K562 (cell line): ENCODE measurements around the gene TTC33. TPM values are rescaled to one million over a fixed set of nuclear protein-coding genes. Genes with fewer than 3 reads are reported as not detected.

Experiments
- ATAC-seq: fragments of 200-7000 bp; cut with Tn5 transposase; 3 replicates; pipeline ENCODE4 v1.9.1; 2020; ENCODE audit warnings: moderate library complexity
- BruUV-seq: library from RNA; stranded (reverse); fragments of 400-500 nt; replicated peaks from 2 replicates; lab custom pipeline; 2021; lab: Mats Ljungman, UMichigan
- CTCF ChIA-PET: fragments of 300-600 bp; formaldehyde crosslinking; extraction: SDS; loops from one replicate; lab custom pipeline; 2021; ENCODE audit warnings: low intra/inter-chr PET ratio; lab: Yijun Ruan, JAX
- POLR2A ChIA-PET: fragments of 300-600, 350-650 bp; sonication (Branson Sonifier 250); formaldehyde crosslinking; extraction: SDS; loops from one replicate; lab custom pipeline; 2021; ENCODE audit warnings: antibody characterized with exemption, inconsistent platforms; lab: Yijun Ruan, JAX
- DNase-seq, 4 experiments: peaks; one replicate each; pipeline versions ENCODE4 v3.0.0 to v3.0.0-alpha.2; 2011 to 2018; ENCODE audit warnings: low spot score in 3 of 4, mixed read lengths in 3 of 4; ENCODE audit errors: extremely low read depth in 1 of 4
- FAIRE-seq: peaks from 2 replicates; lab custom pipeline; 2011; peaks lifted over from hg19 to GRCh38; lab: Jason Lieb, UNC
- H2AFZ ChIP-seq: 2 replicates; pipeline ENCODE4 v1.6.0; 2011; ENCODE audit warnings: low read depth, low read length, control low read depth, inconsistent platforms
- H3K27ac ChIP-seq: fragments of 200-600 bp; 3 replicates; pipeline ENCODE4 v1.8.0; 2011; ENCODE audit warnings: low read depth, mild to moderate bottlenecking, control low read depth, inconsistent platforms, low read length, moderate library complexity, mixed read lengths; ENCODE audit errors: extremely low read depth
- H3K27me3 ChIP-seq, 2 experiments: fragments of 300-600 bp in 1 of 2; 2 replicates in 1 of 2; 3 replicates in 1 of 2; pipeline versions ENCODE4 v1.6.0 to v1.8.0; 2011; ENCODE audit warnings: inconsistent platforms in 2 of 2, low read length in 2 of 2, mild to moderate bottlenecking in 1 of 2, mixed read lengths in 1 of 2, moderate library complexity in 1 of 2; ENCODE audit not compliant: control insufficient read depth in 2 of 2, insufficient read depth in 2 of 2
- H3K36me3 ChIP-seq: fragments of 300-600 bp; 3 replicates; pipeline ENCODE4 v1.8.0; 2011; ENCODE audit warnings: mild to moderate bottlenecking, low read length, inconsistent platforms; ENCODE audit not compliant: control insufficient read depth, insufficient read depth
- H3K4me1 ChIP-seq, 2 experiments: fragments of 200-600 bp in 1 of 2; replicated peaks in 1 of 2; 2 replicates in 1 of 2; 3 replicates in 1 of 2; pipeline versions ENCODE4 v1.5.1 to v1.8.0; 2011; ENCODE audit warnings: inconsistent platforms in 2 of 2, low read length in 2 of 2, mild to moderate bottlenecking in 1 of 2, mixed read lengths in 1 of 2, moderate library complexity in 1 of 2; ENCODE audit not compliant: control insufficient read depth in 2 of 2, insufficient read depth in 2 of 2
- H3K4me2 ChIP-seq: 2 replicates; pipeline ENCODE4 v1.6.1; 2011; ENCODE audit warnings: low read length, control low read depth, inconsistent platforms, mixed read lengths; ENCODE audit not compliant: insufficient read depth
- H3K4me3 ChIP-seq: fragments of 200-600 bp; sonication (generic), shearing (Covaris generic); 2 replicates; pipeline ENCODE4 v1.5.1; 2016; ENCODE audit warnings: control low read depth, inconsistent platforms
- H3K79me2 ChIP-seq: fragments of 200-600 bp; 3 replicates; pipeline ENCODE4 v1.8.0; 2011; ENCODE audit warnings: low read length, inconsistent platforms; ENCODE audit not compliant: control insufficient read depth, insufficient read depth
- H3K9ac ChIP-seq, 2 experiments: 2 replicates each; pipeline versions ENCODE4 v1.6.0 to v1.6.1; 2011; ENCODE audit warnings: low read depth in 2 of 2, low read length in 2 of 2, control low read depth in 1 of 2, inconsistent platforms in 1 of 2, mild to moderate bottlenecking in 1 of 2, mixed read lengths in 1 of 2; ENCODE audit not compliant: insufficient read depth in 1 of 2
- H3K9me1 ChIP-seq: one replicate; pipeline ENCODE4 v1.6.0; 2011; ENCODE audit warnings: inconsistent platforms, mild to moderate bottlenecking, low read length, moderate library complexity; ENCODE audit not compliant: control insufficient read depth, insufficient read depth
- H3K9me3 ChIP-seq: replicated peaks from 2 replicates; pipeline ENCODE4 v1.5.1; 2011; ENCODE audit warnings: low read depth, low read length, inconsistent platforms; ENCODE audit not compliant: control insufficient read depth, insufficient read depth
- H4K20me1 ChIP-seq: replicated peaks from 2 replicates; pipeline ENCODE4 v1.6.1; 2011; ENCODE audit warnings: low read length, inconsistent platforms, mixed read lengths; ENCODE audit not compliant: control insufficient read depth, insufficient read depth
- SRSF9 ChIP-seq: fragments of 200-400 bp; formaldehyde crosslinking; IDR thresholded peaks from 2 replicates; pipeline ENCODE4 v1.6.1; 2017; ENCODE audit warnings: low read depth, low read length, borderline replicate concordance
- WGBS: fragments of 100-300 bp; shearing (Covaris generic); methylation state at CpG from one replicate; pipeline ENCODE4 v1.1.6; 2016; ENCODE audit warnings: low coverage, mixed read lengths; ENCODE audit not compliant: insufficient coverage; ENCODE audit errors: missing lambda C conversion rate; 5-methylcytosine and 5-hydroxymethylcytosine counted together
- in situ Hi-C: fragments of 300-500 bp; cut with MboI; formaldehyde crosslinking; loops from 4 replicates; pipeline ENCODE4 v1.15.0; 2018; ENCODE audit warnings: inconsistent platforms, mixed read lengths
- intact Hi-C: fragments of 100-400 bp; cut with micrococcal nuclease; formaldehyde crosslinking; loops from 2 replicates; pipeline ENCODE4 v1.14.2; 2022
- polyA plus RNA-seq, 8 experiments: library from polyadenylated mRNA; depleted of rRNA in 4 of 8; stranded (reverse) in 5 of 8; unstranded in 3 of 8; fragments of >200 nt; fragmentation: Nextera tagmentation in 2 of 8; fragmentation: Illumina TruSeq in 1 of 8; extraction: Ambion mirVana in 2 of 8; extraction: Trizol in 1 of 8; gene quantifications; 2 replicates each; pipeline versions ENCODE4 v1.2.1 to v1.2.3, GENCODE V29; 2011 to 2014; ENCODE audit warnings: inconsistent platforms in 1 of 8, missing spikeins in 1 of 8
- total RNA-seq, 7 experiments: library from RNA; depleted of rRNA in 6 of 7; stranded (reverse); fragments of >200 nt in 6 of 7; fragmentation: Illumina TruSeq in 2 of 7; extraction: Trizol in 2 of 7; gene quantifications; 2 replicates each; pipeline versions ENCODE4 v1.2.1 to v1.2.3, GENCODE V29; 2011 to 2021; ENCODE audit warnings: low replicate concordance in 1 of 7
- TF ChIP-seq, protein P1 (sequence below), 3 experiments: IDR thresholded peaks in 2 of 3; conservative IDR thresholded peaks in 1 of 3; 2 replicates each; pipeline ENCODE4 v1.5.1; 2011 to 2012; ENCODE audit warnings: low read length in 3 of 3, mild to moderate bottlenecking in 3 of 3, control low read depth in 2 of 3, improper control_type of control experiment in 1 of 3, inconsistent platforms in 1 of 3, low read depth in 1 of 3, mixed read lengths in 1 of 3, moderate library complexity in 1 of 3; ENCODE audit not compliant: insufficient read depth in 2 of 3
- TF ChIP-seq, protein P2 (sequence below), 3 experiments: fragments of 200-800 bp in 1 of 3; fragments of 250-450 bp in 1 of 3; fragments of 450-650 bp in 1 of 3; sonication (Bioruptor Pico) in 1 of 3; sonication (Bioruptor generic) in 1 of 3; formaldehyde crosslinking in 1 of 3; IDR thresholded peaks; 2 replicates each; pipeline versions ENCODE4 v1.6.1 to v1.8.0; 2016 to 2022; ENCODE audit warnings: mild to moderate bottlenecking in 2 of 3, missing genetic modification characterization in 2 of 3, missing compliant biosample characterization in 1 of 3, moderate library complexity in 1 of 3

TTC33 gene
- total and polyA plus RNA-seq, 9 of the 15 experiments (the other 6 are each of a cell fraction or from before 2014, with no cell fraction given), result 11.5 to 24.9 (median 21.1) TPM

DNA sequence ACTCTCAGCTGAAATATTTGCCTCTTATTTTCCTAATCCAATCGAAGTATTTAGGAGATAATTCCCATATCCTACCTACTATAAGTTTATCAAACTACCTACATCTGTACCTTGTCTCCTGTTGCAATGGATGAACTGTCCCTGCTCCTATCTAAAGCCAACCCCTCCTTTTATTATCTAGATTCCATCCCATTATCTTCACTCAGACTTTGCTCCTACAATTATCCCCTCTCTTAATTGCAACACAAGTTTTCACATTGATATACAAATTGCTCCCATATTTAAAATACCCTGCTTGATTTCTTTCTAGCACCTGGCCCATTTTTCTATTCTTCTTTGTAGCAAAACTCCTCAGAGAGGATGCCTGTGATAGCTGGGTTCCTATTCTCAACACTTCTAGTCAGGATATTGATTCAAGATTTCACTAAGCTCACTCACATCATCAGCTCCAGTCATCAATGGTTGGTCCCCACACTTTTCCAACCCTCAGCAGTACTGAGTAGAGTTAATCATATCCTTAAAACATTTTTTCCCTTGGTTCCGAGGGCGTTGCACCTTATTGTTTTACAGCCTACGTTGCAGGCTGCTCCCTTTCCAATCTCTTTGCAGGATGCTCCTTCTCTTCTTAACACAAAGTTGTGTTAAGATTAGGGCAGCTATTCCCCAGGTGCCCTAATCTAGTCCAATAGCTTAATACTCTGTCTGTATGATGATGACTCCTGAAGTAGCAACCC, 253.9 kb downstream of the TTC33 start:
- Histone ChIP-seq H2AFZ (no peak overlapping the region), H3K4me2 (no peak overlapping the region), H3K9ac (no peak overlapping the region), H3K27ac (no peak overlapping the region), H3K9me3 (no peaks in the 10 kb centered on the region), H3K27me3 (no peaks in the 10 kb centered on the region), H3K36me3 (no peaks in the 10 kb centered on the region), H3K4me1 (no peaks in the 10 kb centered on the region), H4K20me1 (no peaks in the 10 kb centered on the region), H3K4me3 (no peak overlapping the region), H3K9me1 (no peaks in the 10 kb centered on the region), H3K79me2 (no peaks in the 10 kb centered on the region)
- TF ChIP-seq, protein P1, sequence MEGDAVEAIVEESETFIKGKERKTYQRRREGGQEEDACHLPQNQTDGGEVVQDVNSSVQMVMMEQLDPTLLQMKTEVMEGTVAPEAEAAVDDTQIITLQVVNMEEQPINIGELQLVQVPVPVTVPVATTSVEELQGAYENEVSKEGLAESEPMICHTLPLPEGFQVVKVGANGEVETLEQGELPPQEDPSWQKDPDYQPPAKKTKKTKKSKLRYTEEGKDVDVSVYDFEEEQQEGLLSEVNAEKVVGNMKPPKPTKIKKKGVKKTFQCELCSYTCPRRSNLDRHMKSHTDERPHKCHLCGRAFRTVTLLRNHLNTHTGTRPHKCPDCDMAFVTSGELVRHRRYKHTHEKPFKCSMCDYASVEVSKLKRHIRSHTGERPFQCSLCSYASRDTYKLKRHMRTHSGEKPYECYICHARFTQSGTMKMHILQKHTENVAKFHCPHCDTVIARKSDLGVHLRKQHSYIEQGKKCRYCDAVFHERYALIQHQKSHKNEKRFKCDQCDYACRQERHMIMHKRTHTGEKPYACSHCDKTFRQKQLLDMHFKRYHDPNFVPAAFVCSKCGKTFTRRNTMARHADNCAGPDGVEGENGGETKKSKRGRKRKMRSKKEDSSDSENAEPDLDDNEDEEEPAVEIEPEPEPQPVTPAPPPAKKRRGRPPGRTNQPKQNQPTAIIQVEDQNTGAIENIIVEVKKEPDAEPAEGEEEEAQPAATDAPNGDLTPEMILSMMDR (IDR thresholded peaks at IDR 0.05 in 2 of 3, conservative IDR thresholded peaks at IDR 0.05 in 1 of 3; ENCODE audit: insufficient read depth in 2 of 3, low read depth in 1 of 3, low read length in 3 of 3), result no peak
- TF ChIP-seq, protein P2, sequence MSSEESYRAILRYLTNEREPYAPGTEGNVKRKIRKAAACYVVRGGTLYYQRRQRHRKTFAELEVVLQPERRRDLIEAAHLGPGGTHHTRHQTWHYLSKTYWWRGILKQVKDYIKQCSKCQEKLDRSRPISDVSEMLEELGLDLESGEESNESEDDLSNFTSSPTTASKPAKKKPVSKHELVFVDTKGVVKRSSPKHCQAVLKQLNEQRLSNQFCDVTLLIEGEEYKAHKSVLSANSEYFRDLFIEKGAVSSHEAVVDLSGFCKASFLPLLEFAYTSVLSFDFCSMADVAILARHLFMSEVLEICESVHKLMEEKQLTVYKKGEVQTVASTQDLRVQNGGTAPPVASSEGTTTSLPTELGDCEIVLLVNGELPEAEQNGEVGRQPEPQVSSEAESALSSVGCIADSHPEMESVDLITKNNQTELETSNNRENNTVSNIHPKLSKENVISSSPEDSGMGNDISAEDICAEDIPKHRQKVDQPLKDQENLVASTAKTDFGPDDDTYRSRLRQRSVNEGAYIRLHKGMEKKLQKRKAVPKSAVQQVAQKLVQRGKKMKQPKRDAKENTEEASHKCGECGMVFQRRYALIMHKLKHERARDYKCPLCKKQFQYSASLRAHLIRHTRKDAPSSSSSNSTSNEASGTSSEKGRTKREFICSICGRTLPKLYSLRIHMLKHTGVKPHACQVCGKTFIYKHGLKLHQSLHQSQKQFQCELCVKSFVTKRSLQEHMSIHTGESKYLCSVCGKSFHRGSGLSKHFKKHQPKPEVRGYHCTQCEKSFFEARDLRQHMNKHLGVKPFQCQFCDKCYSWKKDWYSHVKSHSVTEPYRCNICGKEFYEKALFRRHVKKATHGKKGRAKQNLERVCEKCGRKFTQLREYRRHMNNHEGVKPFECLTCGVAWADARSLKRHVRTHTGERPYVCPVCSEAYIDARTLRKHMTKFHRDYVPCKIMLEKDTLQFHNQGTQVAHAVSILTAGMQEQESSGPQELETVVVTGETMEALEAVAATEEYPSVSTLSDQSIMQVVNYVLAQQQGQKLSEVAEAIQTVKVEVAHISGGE (CRISPR knock-in tag; IDR thresholded peaks at IDR 0.05), result no peak
- TF ChIP-seq SRSF9, result no peak
- DNase-seq (no peak), ATAC-seq (no peak), FAIRE-seq (no peak)
- in situ Hi-C loops (no loop called here), intact Hi-C loops (no loop called here)
- ChIA-PET POLR2A (interaction anchor here (0.5 kb wide), 1 partner anchor 456 kb away, joined by 3 read pairs; no protein-coding TSS in a partner anchor), CTCF (no interaction called here)
- no TSS peak for BruUV-seq
- 0% methylated on average over 4 of the region's 4 CpGs for WGBS
